Measurements from ENCODE around the gene IFT20. TPM values are rescaled to one million over a fixed set of nuclear protein-coding genes. Genes with fewer than 3 reads are reported as not detected.

The IFT20 gene
- polyA plus RNA-seq, 1 donor (not counting 4 experiments of a cell fraction or from before 2014, with no cell fraction given) = 28.7 TPM

DNA sequence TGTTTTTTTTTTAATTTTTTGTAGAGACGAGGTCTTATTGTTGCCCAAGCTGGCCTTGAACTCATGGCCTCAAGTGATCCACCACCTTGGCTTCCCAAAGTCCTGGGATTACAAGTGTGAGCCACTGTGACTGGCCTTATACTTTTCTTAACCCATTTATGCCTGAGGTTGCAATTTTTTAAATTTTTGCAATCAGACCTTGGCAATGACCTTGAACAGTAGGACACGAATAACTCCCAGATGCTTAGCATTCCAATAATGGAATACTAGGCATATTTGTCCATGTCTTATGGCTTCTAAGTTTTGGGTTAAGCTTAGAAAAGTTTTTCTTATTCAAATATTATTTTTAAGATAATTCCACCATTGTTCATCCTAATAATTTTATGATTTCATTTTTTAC is 44.6 kb downstream of the IFT20 start:
- Histone ChIP-seq H2AFZ (ENCODE audit: control insufficient read depth, low read length) (no peak overlapping the region), H3K9me3 (ENCODE audit: control insufficient read depth, low read depth, low read length) (no peaks in the 10 kb centered on the region), H3K9me1 (ENCODE audit: control insufficient read depth, extremely low read depth, insufficient read depth, low read length) (no peaks in the 10 kb centered on the region), H3K27ac (ENCODE audit: control insufficient read depth, insufficient read depth, low read length) (no peak overlapping the region), H3K4me2 (ENCODE audit: control insufficient read depth, extremely low read depth, insufficient read depth, low read depth, low read length) (no peak overlapping the region), H3K4me3 (ENCODE audit: control insufficient read depth in 2 of 3, extremely low read depth in 1 of 3, insufficient read depth in 2 of 3, low read depth in 1 of 3, low read length in 3 of 3) (no peak overlapping the region), H3K36me3 (ENCODE audit: control insufficient read depth in 2 of 2, extremely low read depth in 1 of 2, insufficient read depth in 2 of 2, low read length in 2 of 2) (no peaks in the 10 kb centered on the region), H4K20me1 (ENCODE audit: control insufficient read depth, extremely low read depth, insufficient read depth, low read length) (no peaks in the 10 kb centered on the region), H3K79me2 (ENCODE audit: control insufficient read depth, insufficient read depth, low read length) (no peaks in the 10 kb centered on the region), H3K27me3 (ENCODE audit: control insufficient read depth, extremely low read depth, insufficient read depth, low read length) (no peaks in the 10 kb centered on the region), H3K4me1 (ENCODE audit: control insufficient read depth, extremely low read depth, insufficient read depth, low read length) (no peaks in the 10 kb centered on the region), H3K9ac (ENCODE audit: control insufficient read depth, extremely low read depth, insufficient read depth, low read length) (no peak overlapping the region)
- dilution Hi-C loops (cut with MboI; ENCODE audit: extremely low pct_ligation_motif_present, low sequenced_read_pairs) = no loop called here
- TF ChIP-seq, protein P1, sequence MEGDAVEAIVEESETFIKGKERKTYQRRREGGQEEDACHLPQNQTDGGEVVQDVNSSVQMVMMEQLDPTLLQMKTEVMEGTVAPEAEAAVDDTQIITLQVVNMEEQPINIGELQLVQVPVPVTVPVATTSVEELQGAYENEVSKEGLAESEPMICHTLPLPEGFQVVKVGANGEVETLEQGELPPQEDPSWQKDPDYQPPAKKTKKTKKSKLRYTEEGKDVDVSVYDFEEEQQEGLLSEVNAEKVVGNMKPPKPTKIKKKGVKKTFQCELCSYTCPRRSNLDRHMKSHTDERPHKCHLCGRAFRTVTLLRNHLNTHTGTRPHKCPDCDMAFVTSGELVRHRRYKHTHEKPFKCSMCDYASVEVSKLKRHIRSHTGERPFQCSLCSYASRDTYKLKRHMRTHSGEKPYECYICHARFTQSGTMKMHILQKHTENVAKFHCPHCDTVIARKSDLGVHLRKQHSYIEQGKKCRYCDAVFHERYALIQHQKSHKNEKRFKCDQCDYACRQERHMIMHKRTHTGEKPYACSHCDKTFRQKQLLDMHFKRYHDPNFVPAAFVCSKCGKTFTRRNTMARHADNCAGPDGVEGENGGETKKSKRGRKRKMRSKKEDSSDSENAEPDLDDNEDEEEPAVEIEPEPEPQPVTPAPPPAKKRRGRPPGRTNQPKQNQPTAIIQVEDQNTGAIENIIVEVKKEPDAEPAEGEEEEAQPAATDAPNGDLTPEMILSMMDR (optimal IDR thresholded peaks at IDR 0.05 in 1 of 3, IDR thresholded peaks at IDR 0.05 in 1 of 3, conservative IDR thresholded peaks at IDR 0.05 in 1 of 3; ENCODE audit: extremely low read depth in 1 of 3, insufficient read depth in 2 of 3, low read length in 3 of 3) = no peak
- TF ChIP-seq EZH2 (IDR thresholded peaks at IDR 0.05; ENCODE audit: low read length) = no peak
- FAIRE-seq = no peak
- DNase-seq (ENCODE audit: low read depth, low spot score) = no peak

DNA sequence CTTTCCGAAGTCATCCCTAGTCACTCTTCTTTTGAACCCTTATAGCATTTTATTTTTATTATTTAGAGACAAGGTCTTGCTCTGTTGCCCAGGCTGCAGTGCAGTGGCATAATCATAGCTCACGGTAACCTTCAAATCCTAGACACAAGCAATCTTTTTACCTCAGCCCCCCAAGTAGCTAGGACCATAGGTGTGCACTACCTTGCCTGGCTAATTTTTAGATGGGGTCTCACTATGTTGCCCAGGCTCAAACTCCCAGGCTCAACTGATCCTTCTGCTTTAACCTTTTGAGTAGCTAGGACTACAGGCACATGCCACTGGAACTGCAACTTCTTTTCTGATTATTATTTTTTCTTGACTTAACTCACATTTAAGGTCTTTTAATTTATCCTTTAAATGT is 49.3 kb downstream of the IFT20 start:
- Histone ChIP-seq H3K27ac (ENCODE audit: control insufficient read depth, insufficient read depth, low read length) (no peak overlapping the region), H3K36me3 (ENCODE audit: control insufficient read depth in 2 of 2, extremely low read depth in 1 of 2, insufficient read depth in 2 of 2, low read length in 2 of 2) (no peaks in the 10 kb centered on the region), H3K9me1 (ENCODE audit: control insufficient read depth, extremely low read depth, insufficient read depth, low read length) (no peaks in the 10 kb centered on the region), H3K4me1 (ENCODE audit: control insufficient read depth, extremely low read depth, insufficient read depth, low read length) (peaks cover 13% of the 10 kb centered on the region), H3K9me3 (ENCODE audit: control insufficient read depth, low read depth, low read length) (no peaks in the 10 kb centered on the region), H3K4me3 (ENCODE audit: control insufficient read depth in 2 of 3, extremely low read depth in 1 of 3, insufficient read depth in 2 of 3, low read depth in 1 of 3, low read length in 3 of 3) (no peak overlapping the region), H3K4me2 (ENCODE audit: control insufficient read depth, extremely low read depth, insufficient read depth, low read depth, low read length) (no peak overlapping the region), H4K20me1 (ENCODE audit: control insufficient read depth, extremely low read depth, insufficient read depth, low read length) (no peaks in the 10 kb centered on the region), H3K9ac (ENCODE audit: control insufficient read depth, extremely low read depth, insufficient read depth, low read length) (no peak overlapping the region), H3K27me3 (ENCODE audit: control insufficient read depth, extremely low read depth, insufficient read depth, low read length) (no peaks in the 10 kb centered on the region), H2AFZ (ENCODE audit: control insufficient read depth, low read length) (no peak overlapping the region), H3K79me2 (ENCODE audit: control insufficient read depth, insufficient read depth, low read length) (no peaks in the 10 kb centered on the region)
- no peak for DNase-seq (ENCODE audit: low read depth, low spot score)
- no peak for FAIRE-seq
- dilution Hi-C loops (cut with MboI; ENCODE audit: extremely low pct_ligation_motif_present, low sequenced_read_pairs) = no loop called here
- TF ChIP-seq, protein P1 (optimal IDR thresholded peaks at IDR 0.05 in 1 of 3, IDR thresholded peaks at IDR 0.05 in 1 of 3, conservative IDR thresholded peaks at IDR 0.05 in 1 of 3; ENCODE audit: extremely low read depth in 1 of 3, insufficient read depth in 2 of 3, low read length in 3 of 3) = no peak
- no peak for TF ChIP-seq EZH2 (IDR thresholded peaks at IDR 0.05; ENCODE audit: low read length)

All from keratinocyte (primary cell).